HG03571 (cell line): ENCODE results near the gene SIN3B.
"Not testable (repeated sequence)": the region's sequence is repeated elsewhere in the genome, so short reads cannot be mapped to it uniquely, and the experiment has no call there.

Experiments used
- ATAC-seq: cut with Tn5 transposase; IDR thresholded peaks from one replicate; pipeline ENCODE4 v1.9.1; 2021; ENCODE audit not compliant: unreplicated experiment

SIN3B gene, protein sequence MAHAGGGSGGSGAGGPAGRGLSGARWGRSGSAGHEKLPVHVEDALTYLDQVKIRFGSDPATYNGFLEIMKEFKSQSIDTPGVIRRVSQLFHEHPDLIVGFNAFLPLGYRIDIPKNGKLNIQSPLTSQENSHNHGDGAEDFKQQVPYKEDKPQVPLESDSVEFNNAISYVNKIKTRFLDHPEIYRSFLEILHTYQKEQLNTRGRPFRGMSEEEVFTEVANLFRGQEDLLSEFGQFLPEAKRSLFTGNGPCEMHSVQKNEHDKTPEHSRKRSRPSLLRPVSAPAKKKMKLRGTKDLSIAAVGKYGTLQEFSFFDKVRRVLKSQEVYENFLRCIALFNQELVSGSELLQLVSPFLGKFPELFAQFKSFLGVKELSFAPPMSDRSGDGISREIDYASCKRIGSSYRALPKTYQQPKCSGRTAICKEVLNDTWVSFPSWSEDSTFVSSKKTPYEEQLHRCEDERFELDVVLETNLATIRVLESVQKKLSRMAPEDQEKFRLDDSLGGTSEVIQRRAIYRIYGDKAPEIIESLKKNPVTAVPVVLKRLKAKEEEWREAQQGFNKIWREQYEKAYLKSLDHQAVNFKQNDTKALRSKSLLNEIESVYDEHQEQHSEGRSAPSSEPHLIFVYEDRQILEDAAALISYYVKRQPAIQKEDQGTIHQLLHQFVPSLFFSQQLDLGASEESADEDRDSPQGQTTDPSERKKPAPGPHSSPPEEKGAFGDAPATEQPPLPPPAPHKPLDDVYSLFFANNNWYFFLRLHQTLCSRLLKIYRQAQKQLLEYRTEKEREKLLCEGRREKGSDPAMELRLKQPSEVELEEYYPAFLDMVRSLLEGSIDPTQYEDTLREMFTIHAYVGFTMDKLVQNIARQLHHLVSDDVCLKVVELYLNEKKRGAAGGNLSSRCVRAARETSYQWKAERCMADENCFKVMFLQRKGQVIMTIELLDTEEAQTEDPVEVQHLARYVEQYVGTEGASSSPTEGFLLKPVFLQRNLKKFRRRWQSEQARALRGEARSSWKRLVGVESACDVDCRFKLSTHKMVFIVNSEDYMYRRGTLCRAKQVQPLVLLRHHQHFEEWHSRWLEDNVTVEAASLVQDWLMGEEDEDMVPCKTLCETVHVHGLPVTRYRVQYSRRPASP

DNA sequence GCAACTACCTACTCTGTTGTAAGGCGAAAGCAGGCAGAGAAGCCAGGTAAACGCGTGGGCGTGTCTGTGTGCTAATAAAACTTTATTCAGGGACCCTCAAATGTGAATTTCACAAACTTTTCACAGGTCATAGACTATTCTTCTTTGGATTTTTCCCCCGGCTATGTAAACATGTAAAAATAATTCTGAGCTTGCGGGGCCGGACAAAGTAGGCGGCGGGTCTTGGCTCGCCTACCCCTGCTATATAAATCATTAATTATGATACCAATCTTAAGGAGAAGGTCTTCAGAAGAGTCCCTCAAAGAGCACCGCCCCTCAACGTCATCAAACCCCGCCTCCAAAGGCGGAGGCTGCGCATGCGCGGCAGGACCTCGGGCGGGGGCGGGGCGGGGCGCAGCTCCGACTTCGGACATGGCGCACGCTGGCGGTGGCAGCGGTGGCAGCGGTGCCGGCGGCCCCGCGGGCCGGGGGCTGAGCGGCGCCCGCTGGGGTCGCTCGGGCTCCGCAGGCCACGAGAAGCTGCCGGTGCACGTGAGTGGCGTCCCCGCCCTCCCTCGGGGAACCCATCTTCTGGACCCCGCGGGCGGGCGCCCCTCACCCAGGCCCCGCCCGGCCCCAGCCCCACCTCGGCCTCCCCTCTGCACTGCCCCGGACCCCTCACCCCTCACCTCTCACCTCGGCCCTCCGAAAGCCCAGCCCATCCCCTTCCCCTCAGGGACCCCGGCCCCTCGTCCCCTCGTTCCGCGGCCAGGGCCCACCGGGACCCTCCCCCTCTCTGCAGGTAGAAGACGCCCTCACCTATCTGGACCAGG is at the start of gene SIN3B:
TSS of gene SIN3B (plus strand) at position 389 of the 812 bp plus-strand sequence. CDS start at position 412, 23 bp downstream.
- ATAC-seq, result no peak

- ATAC-seq, result no peak
Observed at GRCh38 chr19:16779539-16780163, 49.5 kb upstream of the SIN3B start.

- ATAC-seq, result no peak
Observed at GRCh38 chr19:16782719-16783118, 46.5 kb upstream of the SIN3B start.

DNA sequence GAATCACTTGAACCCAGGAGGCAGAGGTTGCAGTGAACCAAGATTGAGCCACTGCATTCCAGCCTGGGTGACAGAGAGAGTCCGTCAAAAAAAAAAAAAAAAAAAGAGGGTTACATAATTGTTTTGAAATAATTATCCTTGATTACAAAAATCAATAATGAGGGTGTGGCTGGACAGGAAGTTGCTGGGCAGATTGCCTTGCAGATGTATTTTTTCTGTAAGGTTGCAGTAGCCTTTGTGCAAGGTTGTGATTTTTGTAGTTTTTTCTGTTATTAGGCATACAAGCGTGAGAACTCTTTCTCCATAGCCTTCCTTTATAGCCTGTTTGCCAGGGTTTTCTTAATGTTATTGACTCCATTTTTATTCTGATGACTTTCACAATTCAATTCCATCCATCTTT is 40.7 kb upstream of the SIN3B start:
- ATAC-seq, result no peak

- ATAC-seq, result no peak
Observed at GRCh38 chr19:16789238-16789637, 40.0 kb upstream of the SIN3B start.

DNA sequence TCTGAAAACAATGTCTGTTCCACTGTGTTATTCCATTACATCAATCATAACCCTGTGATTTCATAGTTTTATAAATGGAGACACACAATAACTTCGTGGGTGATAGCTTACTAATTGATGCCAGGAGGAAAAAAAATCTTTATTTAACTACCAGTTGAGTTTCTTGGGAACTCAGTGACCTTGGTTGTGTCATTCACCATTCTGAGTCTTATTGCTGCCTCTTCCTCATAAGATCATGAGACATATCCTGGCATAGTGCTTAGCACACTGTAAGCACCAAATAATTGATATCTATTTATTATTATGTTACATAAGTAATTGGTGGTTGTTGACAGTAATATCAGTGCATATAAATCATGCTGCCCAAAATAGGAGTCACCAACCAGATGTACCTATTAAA is 39.1 kb upstream of the SIN3B start:
- no peak for ATAC-seq

DNA sequence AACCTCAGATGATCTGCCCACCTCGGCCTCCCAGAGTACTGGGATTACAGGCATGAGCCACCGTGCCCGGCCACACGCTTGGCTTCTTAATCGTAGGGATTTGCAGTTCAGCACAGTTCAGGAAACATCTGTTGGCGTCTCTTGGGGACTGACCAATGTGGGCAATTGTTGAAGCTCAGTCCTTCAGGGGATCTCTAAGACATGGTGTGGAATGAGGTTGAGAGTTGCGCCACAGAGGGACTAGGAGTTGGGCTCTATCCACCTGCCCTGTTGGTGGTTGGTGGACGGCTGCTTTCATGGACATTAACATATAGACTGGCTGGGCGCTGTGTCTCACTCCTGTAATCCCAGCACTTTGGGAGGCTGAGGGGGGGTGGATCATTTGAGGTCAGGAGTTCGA is 37.3 kb upstream of the SIN3B start:
- ATAC-seq, result no peak

GRCh38 chr19:16794456-16795441 is 34.4 kb upstream of the SIN3B start:
- no peak for ATAC-seq

- ATAC-seq, result no peak
Observed at GRCh38 chr19:16795731-16796130, 33.5 kb upstream of the SIN3B start.

GRCh38 chr19:16797876-16798275 is 31.3 kb upstream of the SIN3B start:
- ATAC-seq, result no peak

GRCh38 chr19:16798326-16798725 is 30.9 kb upstream of the SIN3B start:
- not testable (repeated sequence) for ATAC-seq

DNA sequence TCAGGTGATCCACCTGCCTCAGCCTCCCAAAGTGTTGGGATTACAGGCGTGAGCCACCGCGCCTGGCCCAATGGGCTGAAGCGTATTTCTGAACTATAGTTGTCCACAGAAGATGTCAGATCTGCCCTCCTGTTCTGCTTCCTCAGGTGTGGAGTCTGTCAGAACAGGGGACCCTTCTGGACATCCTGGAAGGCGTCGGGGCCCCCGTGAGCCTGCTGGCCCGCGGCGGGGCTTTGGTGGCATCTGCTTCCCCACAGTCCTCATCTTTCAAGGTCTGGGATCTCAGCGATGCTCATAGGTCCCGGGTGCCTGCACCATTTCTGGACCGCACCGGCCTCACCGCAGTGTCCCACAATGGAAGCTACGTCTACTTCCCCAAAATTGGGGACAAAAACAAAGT is 29.5 kb upstream of the SIN3B start:
- no peak for ATAC-seq

GRCh38 chr19:16801600-16802013 is 27.6 kb upstream of the SIN3B start:
- no peak for ATAC-seq

- ATAC-seq, result no peak
Observed at GRCh38 chr19:16804176-16804575, 25.0 kb upstream of the SIN3B start.

DNA sequence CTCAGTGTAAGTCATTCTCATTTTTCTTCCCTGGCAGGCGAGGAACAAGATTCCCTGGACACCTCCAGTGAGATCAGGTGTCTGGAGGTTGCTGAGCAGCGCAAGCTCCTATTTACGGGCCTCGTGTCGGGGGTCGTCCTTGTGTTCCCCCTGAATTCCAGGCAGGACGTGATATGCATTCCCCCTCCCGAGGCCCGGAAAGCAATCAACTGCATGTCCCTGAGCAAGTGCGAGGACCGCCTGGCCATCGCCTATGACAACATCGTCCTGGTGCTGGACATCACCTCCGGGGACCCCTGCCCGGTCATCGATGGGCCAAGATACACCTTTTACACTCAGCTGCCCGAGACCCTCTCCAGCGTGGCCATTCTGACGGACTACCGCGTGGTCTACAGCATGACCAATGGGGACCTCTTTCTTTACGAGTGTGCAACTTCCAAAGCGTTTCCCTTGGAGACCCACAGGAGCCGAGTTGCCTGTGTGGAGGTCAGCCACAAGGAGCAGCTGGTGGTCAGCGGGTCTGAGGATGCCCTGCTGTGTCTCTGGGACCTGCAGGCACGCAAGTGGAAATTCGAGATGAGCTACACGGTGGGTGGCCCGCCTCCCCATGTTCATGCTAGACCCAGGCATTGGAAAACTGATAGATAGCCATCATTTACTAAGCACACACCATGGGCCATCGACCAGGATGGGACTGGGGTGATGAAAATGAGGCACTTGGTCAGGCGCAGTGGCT is 21.5 kb upstream of the SIN3B start:
- no peak for ATAC-seq

DNA sequence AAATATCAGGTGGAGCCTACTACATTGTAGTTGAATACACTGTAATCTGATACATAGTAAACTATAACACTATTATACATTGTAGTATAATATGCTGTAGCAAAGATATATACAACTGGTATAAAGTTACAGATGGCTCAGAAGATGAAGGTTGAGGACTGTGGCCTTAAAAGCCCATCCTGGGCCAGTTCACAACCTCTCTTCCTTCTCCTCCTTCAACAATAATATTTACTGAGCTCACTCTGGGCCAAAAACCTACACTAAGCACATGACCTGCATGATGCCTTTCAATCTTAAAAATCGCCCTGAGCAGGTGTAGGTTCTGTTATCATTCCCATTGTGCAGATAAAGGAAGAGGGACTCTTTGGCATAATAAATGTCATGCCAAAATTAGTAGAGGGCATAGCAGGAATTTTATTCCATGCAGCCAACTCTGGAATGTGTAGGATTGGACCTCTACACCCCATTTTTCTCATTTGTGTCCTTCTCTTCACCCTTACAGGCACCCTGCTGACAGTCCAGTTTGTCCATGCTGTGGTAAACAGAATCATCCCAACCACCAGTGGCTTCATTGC is 14.6 kb upstream of the SIN3B start:
- ATAC-seq, result no peak

- ATAC-seq, result no peak
Observed at GRCh38 chr19:16820056-16820455, 9.1 kb upstream of the SIN3B start.

GRCh38 chr19:16821081-16821480 is 8.1 kb upstream of the SIN3B start:
- ATAC-seq, result no peak
